ENCODE results near the gene LRRN1. TPM values are rescaled to one million over a fixed set of nuclear protein-coding genes. Genes with fewer than 3 reads are reported as not detected.

The LRRN1 gene
- total RNA-seq, 1 experiment from 2014 or later = 0.57 TPM

DNA sequence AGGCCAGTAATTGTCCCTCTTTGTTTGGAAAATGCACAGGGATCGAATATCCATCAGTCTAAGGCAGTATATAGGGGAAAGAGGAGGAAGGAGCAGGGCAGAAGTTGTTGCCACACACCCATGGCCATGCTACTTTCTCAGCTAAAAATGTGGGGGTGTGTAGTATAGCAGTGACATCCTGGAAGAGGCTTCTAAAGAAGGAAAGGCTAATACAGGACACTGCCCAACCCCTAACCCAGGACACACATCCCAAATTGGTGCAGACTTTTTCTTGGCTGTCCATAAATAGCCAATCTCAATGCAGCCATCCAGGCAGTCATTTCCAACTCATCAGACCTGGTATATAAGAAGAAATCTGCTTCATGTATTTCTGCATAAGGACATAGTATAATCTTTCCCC lies 33.1 kb upstream of the LRRN1 start:
- H3K4me2 ChIP-seq = no peak overlapping the region
- no peak overlapping the region for H3K27ac ChIP-seq
- H4K20me1 ChIP-seq (ENCODE audit: insufficient read depth) = no peaks in the 10 kb centered on the region
- H3K9me2 ChIP-seq (ENCODE audit: insufficient read depth) = no peaks in the 10 kb centered on the region
- ChIA-PET POLR2A (ENCODE audit: unreplicated experiment) (no interaction called here), CTCF (no interaction called here)
- H3K4me3 ChIP-seq = no peak overlapping the region
- no peaks in the 10 kb centered on the region for H3K4me1 ChIP-seq (replicated peaks; ENCODE audit: insufficient read depth)
- H3F3A ChIP-seq (ENCODE audit: insufficient read depth, low read depth) = no peaks in the 10 kb centered on the region
- no peak overlapping the region for H2AFZ ChIP-seq
- DNase-seq = no peak
- H3K79me2 ChIP-seq (ENCODE audit: low read depth) = no peaks in the 10 kb centered on the region
- intact Hi-C loops (cut with micrococcal nuclease; ENCODE audit: unreplicated experiment) = no loop called here
- TF ChIP-seq, protein P1, sequence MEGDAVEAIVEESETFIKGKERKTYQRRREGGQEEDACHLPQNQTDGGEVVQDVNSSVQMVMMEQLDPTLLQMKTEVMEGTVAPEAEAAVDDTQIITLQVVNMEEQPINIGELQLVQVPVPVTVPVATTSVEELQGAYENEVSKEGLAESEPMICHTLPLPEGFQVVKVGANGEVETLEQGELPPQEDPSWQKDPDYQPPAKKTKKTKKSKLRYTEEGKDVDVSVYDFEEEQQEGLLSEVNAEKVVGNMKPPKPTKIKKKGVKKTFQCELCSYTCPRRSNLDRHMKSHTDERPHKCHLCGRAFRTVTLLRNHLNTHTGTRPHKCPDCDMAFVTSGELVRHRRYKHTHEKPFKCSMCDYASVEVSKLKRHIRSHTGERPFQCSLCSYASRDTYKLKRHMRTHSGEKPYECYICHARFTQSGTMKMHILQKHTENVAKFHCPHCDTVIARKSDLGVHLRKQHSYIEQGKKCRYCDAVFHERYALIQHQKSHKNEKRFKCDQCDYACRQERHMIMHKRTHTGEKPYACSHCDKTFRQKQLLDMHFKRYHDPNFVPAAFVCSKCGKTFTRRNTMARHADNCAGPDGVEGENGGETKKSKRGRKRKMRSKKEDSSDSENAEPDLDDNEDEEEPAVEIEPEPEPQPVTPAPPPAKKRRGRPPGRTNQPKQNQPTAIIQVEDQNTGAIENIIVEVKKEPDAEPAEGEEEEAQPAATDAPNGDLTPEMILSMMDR (conservative IDR thresholded peaks at IDR 0.05) = no peak
- no peak for TF ChIP-seq EZH2 (IDR thresholded peaks at IDR 0.05; ENCODE audit: low read depth)
- BruUV-seq (replicated peaks) = no TSS peak
- no peaks in the 10 kb centered on the region for H3K36me3 ChIP-seq (ENCODE audit: low read depth)
- no peaks in the 10 kb centered on the region for H3K27me3 ChIP-seq (ENCODE audit: insufficient read depth, low read depth)
- H3K9me3 ChIP-seq (ENCODE audit: insufficient read depth, low read depth) = no peaks in the 10 kb centered on the region

DNA sequence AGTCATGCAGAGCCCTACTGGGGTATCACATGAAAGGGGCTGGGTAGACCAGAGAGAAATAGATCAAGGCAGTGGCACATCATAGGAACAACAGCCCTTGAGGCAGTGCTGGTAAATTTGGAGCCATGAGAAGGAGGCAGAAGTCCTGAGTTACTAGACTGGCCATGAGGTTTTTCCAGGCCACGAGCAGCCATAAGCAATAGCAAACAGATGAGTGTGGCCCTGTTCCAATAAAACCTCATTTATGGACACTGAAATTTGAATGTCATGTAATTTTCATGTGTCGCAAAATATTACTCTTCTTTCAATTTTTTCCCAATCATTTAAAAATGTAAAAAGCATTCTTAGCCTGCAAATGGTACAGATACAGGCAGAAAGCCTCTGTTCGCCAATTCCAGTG lies 28.1 kb upstream of the LRRN1 start:
- intact Hi-C loops (cut with micrococcal nuclease; ENCODE audit: unreplicated experiment) = no loop called here
- Histone ChIP-seq H3K36me3 (ENCODE audit: low read depth) (no peaks in the 10 kb centered on the region), H3K9me2 (ENCODE audit: insufficient read depth) (no peaks in the 10 kb centered on the region), H3K4me3 (no peak overlapping the region), H3K4me1 (replicated peaks; ENCODE audit: insufficient read depth) (no peaks in the 10 kb centered on the region), H3F3A (ENCODE audit: insufficient read depth, low read depth) (no peaks in the 10 kb centered on the region), H3K4me2 (no peak overlapping the region), H3K27me3 (ENCODE audit: insufficient read depth, low read depth) (no peaks in the 10 kb centered on the region), H4K20me1 (ENCODE audit: insufficient read depth) (no peaks in the 10 kb centered on the region), H3K27ac (no peak overlapping the region), H2AFZ (no peak overlapping the region), H3K9me3 (ENCODE audit: insufficient read depth, low read depth) (no peaks in the 10 kb centered on the region), H3K79me2 (ENCODE audit: low read depth) (no peaks in the 10 kb centered on the region)
- DNase-seq = no peak
- TF ChIP-seq, protein P1 (conservative IDR thresholded peaks at IDR 0.05) = no peak
- TF ChIP-seq EZH2 (IDR thresholded peaks at IDR 0.05; ENCODE audit: low read depth) = no peak
- POLR2A ChIA-PET (ENCODE audit: unreplicated experiment) = no interaction called here
- no TSS peak for BruUV-seq (replicated peaks)
- CTCF ChIA-PET = no interaction called here

DNA sequence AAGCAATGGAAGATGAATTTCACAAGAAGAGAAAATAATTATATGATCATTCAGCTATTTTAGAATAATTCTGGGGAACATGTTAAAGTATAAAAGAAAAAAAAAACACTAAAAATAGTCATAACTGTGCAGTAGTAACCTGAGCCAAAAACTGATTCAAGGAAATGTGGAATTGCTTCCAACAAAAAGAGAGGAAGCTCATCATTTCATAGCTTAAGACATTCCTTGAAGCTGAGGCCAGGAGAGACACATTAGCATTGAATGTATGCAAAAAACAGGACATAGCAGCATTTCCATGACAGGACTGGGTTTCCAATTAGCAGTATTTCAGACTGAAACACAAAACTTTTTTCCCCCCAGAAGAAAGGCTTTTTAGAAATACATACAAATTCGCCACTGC lies 27.7 kb upstream of the LRRN1 start:
- no peaks in the 10 kb centered on the region for H4K20me1 ChIP-seq (ENCODE audit: insufficient read depth)
- H3K79me2 ChIP-seq (ENCODE audit: low read depth) = no peaks in the 10 kb centered on the region
- no peaks in the 10 kb centered on the region for H3K9me3 ChIP-seq (ENCODE audit: insufficient read depth, low read depth)
- H3F3A ChIP-seq (ENCODE audit: insufficient read depth, low read depth) = no peaks in the 10 kb centered on the region
- no peak overlapping the region for H3K27ac ChIP-seq
- TF ChIP-seq, protein P1 (conservative IDR thresholded peaks at IDR 0.05) = no peak
- no peak for TF ChIP-seq EZH2 (IDR thresholded peaks at IDR 0.05; ENCODE audit: low read depth)
- CTCF ChIA-PET = no interaction called here
- no peaks in the 10 kb centered on the region for H3K36me3 ChIP-seq (ENCODE audit: low read depth)
- intact Hi-C loops (cut with micrococcal nuclease; ENCODE audit: unreplicated experiment) = no loop called here
- H2AFZ ChIP-seq = no peak overlapping the region
- H3K9me2 ChIP-seq (ENCODE audit: insufficient read depth) = no peaks in the 10 kb centered on the region
- DNase-seq = no peak
- no peaks in the 10 kb centered on the region for H3K4me1 ChIP-seq (replicated peaks; ENCODE audit: insufficient read depth)
- H3K27me3 ChIP-seq (ENCODE audit: insufficient read depth, low read depth) = no peaks in the 10 kb centered on the region
- no TSS peak for BruUV-seq (replicated peaks)
- POLR2A ChIA-PET (ENCODE audit: unreplicated experiment) = no interaction called here
- no peak overlapping the region for H3K4me2 ChIP-seq
- no peak overlapping the region for H3K4me3 ChIP-seq

Measured in PC-9 (cell line).